ENCODE measurements around the gene TMEM151B. TPM values are rescaled to one million over a fixed set of nuclear protein-coding genes. Genes with fewer than 3 reads are reported as not detected.
"Not testable (repeated sequence)": the region's sequence is repeated elsewhere in the genome, so short reads cannot be mapped to it uniquely, and the experiment has no call there.

The TMEM151B gene
- total RNA-seq, 1 experiment from 2014 or later = 0.05 TPM

- in situ Hi-C loops (cut with HindIII; ENCODE audit: low pct_unique_long_range_greater_than_20kb, low sequenced_read_pairs) = no loop called here
- no peak for DNase-seq (ENCODE audit: low read depth, low spot score)
These were observed 63.1 kb downstream of the TMEM151B start for GRCh38 chr6:44333273-44333919.

- in situ Hi-C loops (cut with HindIII; ENCODE audit: low pct_unique_long_range_greater_than_20kb, low sequenced_read_pairs) = no loop called here
- no peak for DNase-seq (ENCODE audit: low read depth, low spot score)
These were observed 63.7 kb downstream of the TMEM151B start for GRCh38 chr6:44333942-44334341.

- in situ Hi-C loops (cut with HindIII; ENCODE audit: low pct_unique_long_range_greater_than_20kb, low sequenced_read_pairs) = no loop called here
These were observed 65.4 kb downstream of the TMEM151B start for GRCh38 chr6:44335631-44336030.

GRCh38 chr6:44338228-44339122 lies 68.2 kb downstream of the TMEM151B start:
- in situ Hi-C loops (cut with HindIII; ENCODE audit: low pct_unique_long_range_greater_than_20kb, low sequenced_read_pairs) = no loop called here

More at GRCh38 chr6:44335631-44336030, 65.4 kb downstream of the TMEM151B start:
- no peak for DNase-seq (ENCODE audit: low read depth, low spot score)

GRCh38 chr6:44339301-44339700 lies 69.1 kb downstream of the TMEM151B start:
- in situ Hi-C loops (cut with HindIII; ENCODE audit: low pct_unique_long_range_greater_than_20kb, low sequenced_read_pairs) = no loop called here
- no peak for DNase-seq (ENCODE audit: low read depth, low spot score)

More at GRCh38 chr6:44338228-44339122, 68.2 kb downstream of the TMEM151B start:
- peak; percentile 86 for DNase-seq (ENCODE audit: low read depth, low spot score)

GRCh38 chr6:44339763-44340625 lies 69.7 kb downstream of the TMEM151B start:
- DNase-seq (ENCODE audit: low read depth, low spot score) = peak; percentile 22
- in situ Hi-C loops (cut with HindIII; ENCODE audit: low pct_unique_long_range_greater_than_20kb, low sequenced_read_pairs) = no loop called here

- in situ Hi-C loops (cut with HindIII; ENCODE audit: low pct_unique_long_range_greater_than_20kb, low sequenced_read_pairs) = no loop called here
- DNase-seq (ENCODE audit: low read depth, low spot score) = no peak
These were observed 71.0 kb downstream of the TMEM151B start for GRCh38 chr6:44341095-44341890.

GRCh38 chr6:44342052-44342451 lies 71.8 kb downstream of the TMEM151B start:
- in situ Hi-C loops (cut with HindIII; ENCODE audit: low pct_unique_long_range_greater_than_20kb, low sequenced_read_pairs) = no loop called here
- no peak for DNase-seq (ENCODE audit: low read depth, low spot score)

GRCh38 chr6:44342489-44342888 lies 72.2 kb downstream of the TMEM151B start, which contains the start of gene SPATS1:
Gene SPATS1, plus strand, starts transcription at chr6:44342650. Its CDS starts 446 bp downstream, at chr6:44343096.
- in situ Hi-C loops (cut with HindIII; ENCODE audit: low pct_unique_long_range_greater_than_20kb, low sequenced_read_pairs) = no loop called here
- DNase-seq (ENCODE audit: low read depth, low spot score) = no peak

- in situ Hi-C loops (cut with HindIII; ENCODE audit: low pct_unique_long_range_greater_than_20kb, low sequenced_read_pairs) = not testable (repeated sequence)
These were observed 76.6 kb downstream of the TMEM151B start for GRCh38 chr6:44346818-44347217.

GRCh38 chr6:44349904-44350649 lies 79.8 kb downstream of the TMEM151B start:
- in situ Hi-C loops (cut with HindIII; ENCODE audit: low pct_unique_long_range_greater_than_20kb, low sequenced_read_pairs) = no loop called here
- DNase-seq (ENCODE audit: low read depth, low spot score) = peak; percentile 37

More at GRCh38 chr6:44346818-44347217, 76.6 kb downstream of the TMEM151B start:
- DNase-seq (ENCODE audit: low read depth, low spot score) = not testable (repeated sequence)

GRCh38 chr6:44350650-44350994 lies 80.4 kb downstream of the TMEM151B start:
- in situ Hi-C loops (cut with HindIII; ENCODE audit: low pct_unique_long_range_greater_than_20kb, low sequenced_read_pairs); DNase-seq (ENCODE audit: low read depth, low spot score): not testable (repeated sequence)

GRCh38 chr6:44352259-44352658 lies 82.0 kb downstream of the TMEM151B start:
- DNase-seq (ENCODE audit: low read depth, low spot score) = no peak
- in situ Hi-C loops (cut with HindIII; ENCODE audit: low pct_unique_long_range_greater_than_20kb, low sequenced_read_pairs) = no loop called here

GRCh38 chr6:44353336-44353735 lies 83.1 kb downstream of the TMEM151B start:
- DNase-seq (ENCODE audit: low read depth, low spot score) = no peak
- in situ Hi-C loops (cut with HindIII; ENCODE audit: low pct_unique_long_range_greater_than_20kb, low sequenced_read_pairs) = no loop called here

- no peak for DNase-seq (ENCODE audit: low read depth, low spot score)
- in situ Hi-C loops (cut with HindIII; ENCODE audit: low pct_unique_long_range_greater_than_20kb, low sequenced_read_pairs) = no loop called here
These were observed 85.4 kb downstream of the TMEM151B start for GRCh38 chr6:44355640-44356039.

- in situ Hi-C loops (cut with HindIII; ENCODE audit: low pct_unique_long_range_greater_than_20kb, low sequenced_read_pairs) = no loop called here
- DNase-seq (ENCODE audit: low read depth, low spot score) = no peak
These were observed 86.2 kb downstream of the TMEM151B start for GRCh38 chr6:44356487-44356886.
